ENCODE results near the gene TBK1.

DNA sequence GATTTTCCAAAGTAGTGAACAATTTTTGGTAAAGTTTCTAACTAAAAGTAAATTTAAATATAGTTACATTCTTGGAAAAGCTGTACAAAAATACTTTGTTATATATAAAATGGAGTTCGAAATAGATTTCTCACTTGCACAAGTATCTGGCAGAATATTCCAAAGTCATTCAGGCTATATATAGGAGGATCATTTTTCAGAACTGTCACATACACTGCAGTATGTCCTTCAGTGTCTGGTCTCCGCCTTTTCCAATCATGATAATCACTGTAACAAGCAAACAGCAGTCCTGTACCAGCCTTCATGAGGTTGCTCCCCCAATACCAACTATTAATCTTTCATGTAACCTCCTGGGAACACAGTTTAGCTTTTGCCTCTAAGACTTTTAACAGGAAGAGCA lies 18.6 kb downstream of the TBK1 start:
- TF ChIP-seq CTCF (IDR thresholded peaks at IDR 0.05) (no peak), POLR2A (IDR thresholded peaks at IDR 0.05) (no peak)
